H9 (cell line): ENCODE data around the gene LRP1. TPM values are rescaled to one million over a fixed set of nuclear protein-coding genes. Genes with fewer than 3 reads are reported as not detected.

Source experiments
- DNase-seq: peaks from one replicate; pipeline ENCODE4 v3.0.0-alpha.2; 2017
- H2AFZ ChIP-seq: one replicate; pipeline ENCODE4 v1.6.1; 2013; ENCODE audit warnings: mild to moderate bottlenecking, low read length, control low read depth, moderate library complexity
- H2AK5ac ChIP-seq: 2 replicates; pipeline ENCODE4 v1.6.1; 2013; ENCODE audit warnings: low read length, control low read depth, mixed read lengths; ENCODE audit not compliant: insufficient read length
- H2BK120ac ChIP-seq: one replicate; pipeline ENCODE4 v1.6.1; 2013; ENCODE audit warnings: low read depth, mild to moderate bottlenecking, low read length, control low read depth, inconsistent platforms; ENCODE audit not compliant: poor library complexity, severe bottlenecking
- H2BK12ac ChIP-seq: 2 replicates; pipeline ENCODE4 v1.6.1; 2013; ENCODE audit warnings: low read length, control low read depth, mixed read lengths, low read depth; ENCODE audit not compliant: insufficient read length
- H2BK15ac ChIP-seq: 2 replicates; pipeline ENCODE4 v1.6.1; 2013; ENCODE audit warnings: low read depth, low read length, control low read depth
- H2BK20ac ChIP-seq: one replicate; pipeline ENCODE4 v1.6.1; 2013; ENCODE audit warnings: low read depth, mild to moderate bottlenecking, low read length, control low read depth, inconsistent platforms; ENCODE audit not compliant: poor library complexity, severe bottlenecking
- H2BK5ac ChIP-seq: 2 replicates; pipeline ENCODE4 v1.6.1; 2013; ENCODE audit warnings: low read length, control low read depth, mixed read lengths; ENCODE audit not compliant: insufficient read length
- H3K14ac ChIP-seq: 2 replicates; pipeline ENCODE4 v1.6.1; 2013; ENCODE audit warnings: low read length, control low read depth; ENCODE audit not compliant: insufficient read depth
- H3K18ac ChIP-seq: 2 replicates; pipeline ENCODE4 v1.6.1; 2013; ENCODE audit warnings: low read depth, mild to moderate bottlenecking, mixed read lengths, low read length, control low read depth; ENCODE audit not compliant: insufficient read length
- H3K23ac ChIP-seq: 2 replicates; pipeline ENCODE4 v1.6.1; 2013; ENCODE audit warnings: low read length, control low read depth, mixed read lengths, low read depth; ENCODE audit not compliant: insufficient read length
- H3K23me2 ChIP-seq: 2 replicates; pipeline ENCODE4 v1.6.1; 2013; ENCODE audit warnings: low read depth, mild to moderate bottlenecking, mixed read lengths, low read length, control low read depth; ENCODE audit not compliant: insufficient read length, poor library complexity, severe bottlenecking
- H3K27ac ChIP-seq: 2 replicates; pipeline ENCODE4 v1.5.1; 2013; ENCODE audit warnings: low read length, control low read depth, mixed read lengths, low read depth; ENCODE audit not compliant: insufficient read length
- H3K27me3 ChIP-seq: 2 replicates; pipeline ENCODE4 v1.6.1; 2013; ENCODE audit warnings: low read length, control low read depth, inconsistent platforms; ENCODE audit not compliant: insufficient read depth
- H3K4ac ChIP-seq: 2 replicates; pipeline ENCODE4 v1.6.1; 2013; ENCODE audit warnings: low read depth, mild to moderate bottlenecking, control low read depth, inconsistent platforms, low read length, moderate library complexity
- H3K4me1 ChIP-seq: 2 replicates; pipeline ENCODE4 v1.6.1; 2013; ENCODE audit warnings: low read length, control low read depth, inconsistent platforms; ENCODE audit not compliant: insufficient read depth
- H3K4me2 ChIP-seq: 2 replicates; pipeline ENCODE4 v1.6.1; 2013; ENCODE audit warnings: low read length, control low read depth, mixed read lengths; ENCODE audit not compliant: insufficient read length, insufficient read depth
- H3K56ac ChIP-seq: 2 replicates; pipeline ENCODE4 v1.6.1; 2013; ENCODE audit warnings: low read depth, mild to moderate bottlenecking, mixed read lengths, low read length, control low read depth; ENCODE audit not compliant: insufficient read length
- H3K79me1 ChIP-seq: 2 replicates; pipeline ENCODE4 v1.6.1; 2013; ENCODE audit warnings: low read depth, mild to moderate bottlenecking, moderate library complexity, low read length, control low read depth, inconsistent platforms; ENCODE audit not compliant: insufficient read depth, poor library complexity, severe bottlenecking
- H3K79me2 ChIP-seq: 2 replicates; pipeline ENCODE4 v1.6.1; 2013; ENCODE audit warnings: low read length, control low read depth, inconsistent platforms; ENCODE audit not compliant: insufficient read depth
- H3K9ac ChIP-seq: 2 replicates; pipeline ENCODE4 v1.6.1; 2013; ENCODE audit warnings: low read length, control low read depth, mixed read lengths; ENCODE audit not compliant: insufficient read length; ENCODE audit errors: extremely low read depth
- H3K9me3 ChIP-seq: one replicate; pipeline ENCODE4 v1.6.1; 2013; ENCODE audit warnings: low read depth, low read length, inconsistent platforms; ENCODE audit not compliant: control insufficient read depth
- H3T11ph ChIP-seq: one replicate; pipeline ENCODE4 v1.6.1; 2013; ENCODE audit warnings: mild to moderate bottlenecking, low read length, control low read depth, inconsistent platforms
- H4K20me1 ChIP-seq: one replicate; pipeline ENCODE4 v1.6.1; 2013; ENCODE audit not compliant: control insufficient read depth, insufficient read length, insufficient read depth
- H4K5ac ChIP-seq: 2 replicates; pipeline ENCODE4 v1.6.1; 2013; ENCODE audit warnings: low read depth, mild to moderate bottlenecking, mixed read lengths, low read length, control low read depth; ENCODE audit not compliant: insufficient read length
- H4K8ac ChIP-seq: replicated peaks from 2 replicates; pipeline ENCODE4 v1.6.1; 2013; ENCODE audit warnings: low read length, control low read depth, mixed read lengths, low read depth; ENCODE audit not compliant: insufficient read length
- H4K91ac ChIP-seq: 2 replicates; pipeline ENCODE4 v1.6.1; 2013; ENCODE audit warnings: low read depth, mild to moderate bottlenecking, moderate library complexity, mixed read lengths, low read length, control low read depth; ENCODE audit not compliant: insufficient read length
- H3K27ac Mint-ChIP-seq, 3 experiments: 2 replicates in 2 of 3; 3 replicates in 1 of 3; pipeline ENCODE4 v1.8.0; 2020 to 2021; ENCODE audit warnings: mixed read lengths in 3 of 3, mild to moderate bottlenecking in 1 of 3, moderate library complexity in 1 of 3
- H3K27me3 Mint-ChIP-seq: 2 replicates; pipeline ENCODE4 v1.8.0; 2021; ENCODE audit warnings: low read depth, mild to moderate bottlenecking, moderate library complexity, mixed read lengths
- H3K36me3 Mint-ChIP-seq, 3 experiments: 2 replicates in 2 of 3; 3 replicates in 1 of 3; pipeline ENCODE4 v1.8.0; 2020 to 2021; ENCODE audit warnings: low read depth in 3 of 3, mixed read lengths in 3 of 3; ENCODE audit not compliant: insufficient read depth in 1 of 3
- H3K4me1 Mint-ChIP-seq, 2 experiments: 2 replicates each; pipeline ENCODE4 v1.8.0; 2020; ENCODE audit warnings: mixed read lengths in 2 of 2
- H3K4me3 Mint-ChIP-seq, 2 experiments: 2 replicates in 1 of 2; 3 replicates in 1 of 2; pipeline ENCODE4 v1.8.0; 2020 to 2021; ENCODE audit warnings: mild to moderate bottlenecking in 2 of 2, mixed read lengths in 2 of 2, moderate library complexity in 1 of 2
- H3K9me3 Mint-ChIP-seq, 2 experiments: 2 replicates in 1 of 2; 3 replicates in 1 of 2; pipeline ENCODE4 v1.8.0; 2020; ENCODE audit warnings: mild to moderate bottlenecking in 2 of 2, mixed read lengths in 2 of 2, moderate library complexity in 1 of 2
- CTCF ChIP-seq: fragments of 200-600 bp; sonication (generic); conservative IDR thresholded peaks from 3 replicates; pipeline ENCODE4 v1.8.0; 2021; ENCODE audit warnings: antibody characterized with exemption, mild to moderate bottlenecking
- WGBS: extraction: QIAGEN DNeasy Blood & Tissue Kit; methylation state at CpG from one replicate; pipeline ENCODE4 v1.1.7; 2013; ENCODE audit warnings: missing lambda C conversion rate, low lambda C conversion rate, mixed read lengths; ENCODE audit not compliant: insufficient read length; ENCODE audit errors: extremely low coverage; 5-methylcytosine and 5-hydroxymethylcytosine counted together
- total RNA-seq: library from RNA; stranded (reverse); gene quantifications from 2 replicates; pipeline ENCODE4 v1.2.1, GENCODE V29; 2021

LRP1 gene
- total RNA-seq, 1 experiment from 2014 or later: 115 TPM

DNA sequence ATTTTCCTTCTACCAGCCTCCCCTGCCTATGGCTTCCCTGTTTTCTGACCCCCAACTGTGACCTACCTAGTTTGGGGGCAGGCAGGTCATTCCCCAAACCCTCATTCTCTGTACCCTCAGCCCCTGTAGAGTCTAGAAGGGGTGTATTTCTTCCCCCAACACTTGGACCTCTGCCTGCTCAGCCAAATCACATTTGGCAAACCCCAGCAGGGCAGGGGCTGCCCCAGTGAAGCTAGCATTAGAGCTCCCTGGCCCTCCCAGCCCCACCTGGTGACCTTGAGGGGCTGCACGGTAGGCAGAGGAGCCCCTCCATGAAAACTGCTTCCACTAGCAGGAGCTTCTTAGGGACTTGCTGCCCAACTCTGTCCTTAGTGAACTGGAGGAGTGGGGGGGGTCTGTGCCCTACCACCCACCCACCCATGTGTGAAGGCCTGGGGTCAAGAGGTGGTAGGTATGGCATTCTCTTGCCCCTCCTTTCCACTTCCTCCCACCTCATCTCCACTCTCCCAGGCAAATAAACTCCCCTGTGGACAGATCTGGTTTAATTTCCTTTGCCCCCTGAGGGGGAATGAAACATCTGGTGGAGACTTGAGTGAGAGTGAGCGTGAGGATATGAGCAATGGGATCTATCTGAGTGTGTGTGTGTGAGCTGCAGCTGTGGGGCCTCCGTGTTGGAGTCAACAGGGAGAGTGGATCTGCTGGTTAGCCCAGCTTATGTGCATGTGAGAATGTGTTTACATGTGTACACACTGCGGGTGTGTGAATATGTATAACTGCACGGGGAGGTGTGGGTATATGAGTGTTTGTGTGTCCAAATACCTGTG lies 90.0 kb downstream of the LRP1 start:
- peaks cover 7% of the 10 kb centered on the region for H3K23me2 ChIP-seq
- Mint-ChIP-seq H3K4me3 (peak overlapping the region in 1 of 2 experiments; percentile 87; a peak in 3 of 5 replicates), H3K9me3 (peaks cover 0 to 5% of the 10 kb centered on the region in 2 experiments; a peak in 3 of 5 replicates), H3K36me3 (peaks cover 0 to 5% (median 4%) of the 10 kb centered on the region in 3 experiments; a peak in 4 of 7 replicates), H3K27me3 (peaks cover 95% of the 10 kb centered on the region), H3K27ac (no peak overlapping the region), H3K4me1 (peaks cover 64 to 72% of the 10 kb centered on the region in 2 experiments)
- no peak overlapping the region for H3K18ac ChIP-seq
- peaks cover 8% of the 10 kb centered on the region for H3K4me1 ChIP-seq
- no peak overlapping the region for H4K91ac ChIP-seq
- peaks cover 3% of the 10 kb centered on the region for H4K20me1 ChIP-seq
- no peak overlapping the region for H4K5ac ChIP-seq
- H3K23ac ChIP-seq: no peak overlapping the region
- no peak overlapping the region for H2BK120ac ChIP-seq
- H3K14ac ChIP-seq: no peak overlapping the region
- no peak for DNase-seq
- no peak overlapping the region for H2BK15ac ChIP-seq
- H3K27me3 ChIP-seq: peaks cover 73% of the 10 kb centered on the region
- no peaks in the 10 kb centered on the region for H3K79me1 ChIP-seq
- H2AFZ ChIP-seq: no peak overlapping the region
- H2BK5ac ChIP-seq: no peak overlapping the region
- WGBS: no CpG with 5 or more reads among the region's 5 CpGs
- no peak for TF ChIP-seq CTCF
- H4K8ac ChIP-seq: no peak overlapping the region
- H3T11ph ChIP-seq: no peak overlapping the region
- no peaks in the 10 kb centered on the region for H3K9me3 ChIP-seq
- H2BK12ac ChIP-seq: no peak overlapping the region
- no peak overlapping the region for H2AK5ac ChIP-seq
- H3K56ac ChIP-seq: no peak overlapping the region
- no peak overlapping the region for H3K4ac ChIP-seq
- no peak overlapping the region for H3K9ac ChIP-seq
- H3K27ac ChIP-seq: no peak overlapping the region
- H2BK20ac ChIP-seq: no peak overlapping the region
- no peaks in the 10 kb centered on the region for H3K79me2 ChIP-seq
- H3K4me2 ChIP-seq: no peak overlapping the region
